PC-3 (cell line): Measurements from ENCODE around the gene ATP7A. TPM values are rescaled to one million over a fixed set of nuclear protein-coding genes. Genes with fewer than 3 reads are reported as not detected.

Source experiments
- ATAC-seq: fragments of 200-7000 bp; cut with Tn5 transposase; 2 replicates; pipeline ENCODE4 v1.9.1; 2020; ENCODE audit warnings: mild to moderate bottlenecking, moderate library complexity
- BruUV-seq: library from RNA; stranded (reverse); fragments of 400-500 nt; replicated peaks from 2 replicates; lab custom pipeline; 2021; lab: Mats Ljungman, UMichigan
- CTCF ChIA-PET: fragments of 300-600 bp; sonication (Branson Sonifier 250); formaldehyde crosslinking; loops from one replicate; lab custom pipeline; 2022; ENCODE audit warnings: antibody characterized with exemption; lab: Charles Lee
- POLR2A ChIA-PET: fragments of 300-600 bp; sonication (Branson Sonifier 250); formaldehyde crosslinking; loops from one replicate; lab custom pipeline; 2022; ENCODE audit warnings: antibody characterized with exemption; ENCODE audit not compliant: unreplicated experiment; lab: Charles Lee
- DNase-seq: peaks from one replicate; pipeline ENCODE4 v3.0.0-alpha.2; 2015
- H2AFZ ChIP-seq: fragments of 300-600 bp; sonication (generic); 2 replicates; pipeline ENCODE4 v1.6.0; 2016; ENCODE audit warnings: antibody characterized with exemption, low read length
- H3F3A ChIP-seq: fragments of 300-600 bp; sonication (generic); one replicate; pipeline ENCODE4 v1.6.0; 2017; ENCODE audit warnings: antibody characterized with exemption, low read length, control low read depth, mild to moderate bottlenecking; ENCODE audit not compliant: unreplicated experiment
- H3K27ac ChIP-seq: fragments of 300-600 bp; sonication (generic); 2 replicates; pipeline ENCODE4 v1.5.1; 2016; ENCODE audit warnings: mild to moderate bottlenecking, low read length
- H3K27me3 ChIP-seq: fragments of 300-600 bp; sonication (generic); 2 replicates; pipeline ENCODE4 v1.6.1; 2016; ENCODE audit warnings: low read length, mixed read lengths
- H3K36me3 ChIP-seq: fragments of 300-600 bp; sonication (generic); 2 replicates; pipeline ENCODE4 v1.6.1; 2016; ENCODE audit warnings: low read depth, mixed run types, low read length, mixed read lengths
- H3K4me1 ChIP-seq: fragments of 300-600 bp; sonication (generic); 2 replicates; pipeline ENCODE4 v1.5.1; 2016; ENCODE audit warnings: low read length; ENCODE audit not compliant: insufficient read depth
- H3K4me2 ChIP-seq: fragments of 300-600 bp; sonication (generic); 2 replicates; pipeline ENCODE4 v1.6.0; 2016; ENCODE audit warnings: low read length
- H3K4me3 ChIP-seq: fragments of 300-600 bp; sonication (generic); 2 replicates; pipeline ENCODE4 v1.5.1; 2016; ENCODE audit warnings: mild to moderate bottlenecking, low read length, mixed read lengths
- H3K79me2 ChIP-seq: fragments of 300-600 bp; sonication (generic); 2 replicates; pipeline ENCODE4 v1.6.1; 2017; ENCODE audit warnings: low read length, mixed read lengths
- H3K9ac ChIP-seq: fragments of 300-600 bp; sonication (generic); 2 replicates; pipeline ENCODE4 v1.6.0; 2016; ENCODE audit warnings: mild to moderate bottlenecking, low read length
- H3K9me2 ChIP-seq: fragments of 300-600 bp; sonication (generic); replicated peaks from 2 replicates; pipeline ENCODE4 v1.6.1; 2016; ENCODE audit warnings: mixed run types, low read length, mixed read lengths
- H3K9me3 ChIP-seq: fragments of 300-600 bp; sonication (generic); 2 replicates; pipeline ENCODE4 v1.6.1; 2016; ENCODE audit warnings: low read length, mixed read lengths
- H4K20me1 ChIP-seq: fragments of 300-600 bp; sonication (generic); 2 replicates; pipeline ENCODE4 v1.6.1; 2016; ENCODE audit warnings: low read length, mixed read lengths
- CTCF ChIP-seq: fragments of 300-600 bp; sonication (generic); conservative IDR thresholded peaks from 2 replicates; pipeline ENCODE4 v1.5.1; 2017; ENCODE audit warnings: antibody characterized with exemption, low read depth, mild to moderate bottlenecking, low read length
- EZH2 ChIP-seq: fragments of 300-600 bp; sonication (generic); IDR thresholded peaks from one replicate; pipeline ENCODE4 v1.6.1; 2017; ENCODE audit warnings: antibody characterized with exemption, mild to moderate bottlenecking, low read length; ENCODE audit not compliant: unreplicated experiment
- EZH2phosphoT487 ChIP-seq: fragments of 300-600 bp; sonication (generic); IDR thresholded peaks from 2 replicates; pipeline ENCODE4 v1.6.1; 2018; ENCODE audit warnings: mild to moderate bottlenecking, antibody characterized with exemption, low read length, borderline replicate concordance
- intact Hi-C: fragments of 100-400 bp; cut with micrococcal nuclease; formaldehyde crosslinking; loops from 2 replicates; pipeline ENCODE4 v1.9.0; 2023
- total RNA-seq: library from RNA; depleted of rRNA; stranded (reverse); fragments of >200 nt; gene quantifications from 2 replicates; pipeline ENCODE4 v1.2.3, GENCODE V29; 2014

The ATP7A gene
- total RNA-seq, 1 experiment from 2014 or later = 3.4 TPM

DNA sequence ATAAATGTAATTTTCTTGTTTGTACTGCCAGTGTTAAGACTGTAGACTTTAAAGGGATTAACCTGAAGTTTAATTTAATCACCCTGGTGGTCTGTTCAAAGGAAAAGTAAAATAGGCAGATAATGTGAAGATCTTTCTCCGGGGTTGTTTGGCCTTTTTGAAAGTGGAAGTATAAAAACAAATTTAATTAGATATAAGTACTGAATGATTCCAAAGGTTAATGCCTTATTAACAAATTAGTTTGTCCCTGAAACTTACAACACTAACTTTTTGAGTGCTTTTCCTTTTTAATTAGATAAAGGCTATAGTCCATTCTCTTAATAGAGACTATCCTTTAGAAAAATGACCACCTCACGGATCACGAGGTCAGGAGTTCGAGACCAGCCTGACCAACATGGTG lies 69.4 kb downstream of the ATP7A start:
- BruUV-seq = no TSS peak
- intact Hi-C loops = no loop called here
- Histone ChIP-seq H3K4me3 (no peak overlapping the region), H3K27ac (no peak overlapping the region), H2AFZ (no peak overlapping the region), H3K27me3 (no peaks in the 10 kb centered on the region), H3K9me2 (no peaks in the 10 kb centered on the region), H3K9me3 (no peaks in the 10 kb centered on the region), H3K4me1 (peaks cover 12% of the 10 kb centered on the region; the same call in 1 of the 2 replicates), H4K20me1 (no peaks in the 10 kb centered on the region), H3K79me2 (no peaks in the 10 kb centered on the region), H3K36me3 (no peaks in the 10 kb centered on the region), H3F3A (no peaks in the 10 kb centered on the region), H3K9ac (no peak overlapping the region), H3K4me2 (no peak overlapping the region)
- ChIA-PET POLR2A (no interaction called here), CTCF (no interaction called here)
- DNase-seq (no peak), ATAC-seq (no peak)
- TF ChIP-seq EZH2 (no peak), CTCF (no peak), EZH2phosphoT487 (no peak)

- H3K79me2 ChIP-seq = no peaks in the 10 kb centered on the region
- no peaks in the 10 kb centered on the region for H3K36me3 ChIP-seq
- H3F3A ChIP-seq = no peaks in the 10 kb centered on the region
- no peaks in the 10 kb centered on the region for H3K27me3 ChIP-seq
- TF ChIP-seq CTCF (no peak), EZH2phosphoT487 (no peak), EZH2 (no peak)
- intact Hi-C loops = no loop called here
- no peak overlapping the region for H3K4me3 ChIP-seq
- H4K20me1 ChIP-seq = no peaks in the 10 kb centered on the region
- no peaks in the 10 kb centered on the region for H3K9me3 ChIP-seq
- H2AFZ ChIP-seq = no peak overlapping the region
- H3K27ac ChIP-seq = no peak overlapping the region
- H3K9ac ChIP-seq = no peak overlapping the region
- H3K9me2 ChIP-seq = no peaks in the 10 kb centered on the region
- ChIA-PET CTCF (no interaction called here), POLR2A (no interaction called here)
- no peak overlapping the region for H3K4me2 ChIP-seq
- no TSS peak for BruUV-seq
- DNase-seq (no peak), ATAC-seq (no peak)
- no peaks in the 10 kb centered on the region for H3K4me1 ChIP-seq
Observed at GRCh38 chrX:78011846-78012245, 101.4 kb downstream of the ATP7A start.

DNA sequence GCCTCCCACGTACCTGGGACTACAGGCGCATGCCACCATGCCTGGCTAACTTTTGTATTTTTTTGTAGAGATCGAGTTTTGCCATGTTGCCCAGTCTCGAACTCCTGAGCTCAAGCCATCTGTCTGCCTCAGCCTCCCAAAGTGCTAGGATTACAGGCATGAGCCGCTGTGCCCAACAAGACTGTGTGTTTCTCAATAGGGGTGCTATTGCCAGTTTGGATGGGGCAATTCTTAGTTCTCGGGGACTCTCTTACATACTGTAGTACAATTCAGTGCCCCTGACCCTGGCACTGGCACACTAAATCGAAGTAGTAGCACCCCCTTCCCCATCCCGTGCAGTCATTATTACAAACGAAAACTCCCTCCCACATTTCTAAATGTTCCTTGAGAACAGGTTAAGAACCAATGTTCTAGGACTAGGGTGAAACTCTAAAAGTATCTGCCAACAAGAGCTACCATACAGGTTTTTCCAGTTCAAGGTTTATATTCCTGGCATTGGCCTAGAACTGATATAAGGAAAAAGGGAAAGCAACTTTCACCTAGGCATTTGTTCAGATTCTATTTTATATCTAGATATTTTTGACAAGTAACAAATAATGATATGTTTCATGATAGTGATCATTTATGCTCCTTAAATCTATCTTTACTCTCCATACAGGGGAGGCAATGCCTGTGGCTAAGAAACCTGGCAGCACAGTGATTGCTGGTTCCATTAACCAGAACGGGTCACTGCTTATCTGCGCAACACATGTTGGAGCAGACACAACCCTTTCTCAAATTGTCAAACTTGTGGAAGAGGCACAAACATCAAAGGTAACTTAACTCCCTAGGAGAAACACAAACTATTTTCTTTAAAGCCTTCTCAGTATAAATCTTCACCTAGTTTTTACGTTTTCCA lies 109.3 kb downstream of the ATP7A start:
- H3K9ac ChIP-seq = no peak overlapping the region
- no peaks in the 10 kb centered on the region for H3K36me3 ChIP-seq
- H3K4me2 ChIP-seq = peak overlapping the region; percentile 40
- H3K27ac ChIP-seq = no peak overlapping the region
- BruUV-seq = no TSS peak
- POLR2A ChIA-PET = no interaction called here
- no peaks in the 10 kb centered on the region for H4K20me1 ChIP-seq
- no peak overlapping the region for H2AFZ ChIP-seq
- no peaks in the 10 kb centered on the region for H3K9me2 ChIP-seq
- H3K9me3 ChIP-seq = no peaks in the 10 kb centered on the region
- H3K4me3 ChIP-seq = no peak overlapping the region
- H3K27me3 ChIP-seq = no peaks in the 10 kb centered on the region
- no peaks in the 10 kb centered on the region for H3K79me2 ChIP-seq
- DNase-seq (peak; percentile 73), ATAC-seq (no peak)
- no peak for TF ChIP-seq EZH2phosphoT487
- no peak for TF ChIP-seq EZH2
- TF ChIP-seq CTCF = no peak
- H3F3A ChIP-seq = no peaks in the 10 kb centered on the region
- H3K4me1 ChIP-seq = peaks cover 18% of the 10 kb centered on the region
- CTCF ChIA-PET = interaction anchor here (0.8 kb wide), 1 partner anchor 1566 kb away, joined by 4 read pairs; no protein-coding TSS in a partner anchor
- intact Hi-C loops = no loop called here
